Natural killer cell (primary cell): ENCODE measurements around the gene DDX10. TPM values are rescaled to one million over a fixed set of nuclear protein-coding genes. Genes with fewer than 3 reads are reported as not detected.
"Not testable (repeated sequence)": the region's sequence is repeated elsewhere in the genome, so short reads cannot be mapped to it uniquely, and the experiment has no call there.

Experiments
- ATAC-seq, 3 donors: fragments of 150-1000 bp in 2 of 3; fragments of 200-7000 bp in 1 of 3; cut with Tn5 transposase; 1 replicate in 1 of 3; 2 replicates in 2 of 3; pipeline ENCODE4 v1.10.0; 2021; ENCODE audit warnings: mild to moderate bottlenecking in 2 of 3, moderate library complexity in 2 of 3
- DNase-seq, 2 donors: peaks; one replicate each; pipeline versions ENCODE4 v3.0.0 to v3.0.0-alpha.2; 2013 to 2021; ENCODE audit warnings: mixed read lengths in 1 of 2
- H3K27ac ChIP-seq: one replicate; pipeline ENCODE4 v1.5.1; 2013; ENCODE audit warnings: mild to moderate bottlenecking, low read length
- H3K27me3 ChIP-seq: one replicate; pipeline ENCODE4 v1.6.1; 2013; ENCODE audit warnings: low read length; ENCODE audit not compliant: control insufficient read depth, insufficient read depth
- H3K36me3 ChIP-seq: one replicate; pipeline ENCODE4 v1.6.1; 2013; ENCODE audit warnings: low read length; ENCODE audit not compliant: control insufficient read depth, insufficient read depth
- H3K4me1 ChIP-seq: one replicate; pipeline ENCODE4 v1.6.1; 2013; ENCODE audit warnings: low read length; ENCODE audit not compliant: control insufficient read depth, insufficient read depth
- H3K4me3 ChIP-seq: one replicate; pipeline ENCODE4 v1.5.1; 2013; ENCODE audit warnings: low read length
- H3K9me3 ChIP-seq: one replicate; pipeline ENCODE4 v1.6.1; 2013; ENCODE audit warnings: low read length; ENCODE audit not compliant: control insufficient read depth, insufficient read depth
- H3K27ac Mint-ChIP-seq, 2 donors: one replicate each; pipeline ENCODE4 v1.8.0; 2022; ENCODE audit warnings: mild to moderate bottlenecking in 2 of 2, mixed read lengths in 2 of 2, moderate library complexity in 1 of 2
- H3K27me3 Mint-ChIP-seq, 2 donors: one replicate each; pipeline ENCODE4 v1.8.0; 2022; ENCODE audit warnings: low read depth in 2 of 2, mixed read lengths in 2 of 2
- H3K36me3 Mint-ChIP-seq: one replicate; pipeline ENCODE4 v1.8.0; 2022; ENCODE audit warnings: mixed read lengths
- H3K4me1 Mint-ChIP-seq, 2 donors: one replicate each; pipeline ENCODE4 v1.8.0; 2022; ENCODE audit warnings: mixed read lengths in 2 of 2
- H3K4me3 Mint-ChIP-seq: one replicate; pipeline ENCODE4 v1.8.0; 2022; ENCODE audit warnings: mild to moderate bottlenecking, moderate library complexity, mixed read lengths
- H3K9me3 Mint-ChIP-seq, 2 donors: one replicate each; pipeline ENCODE4 v1.8.0; 2022; ENCODE audit warnings: mixed read lengths in 2 of 2
- WGBS: methylation state at CpG from one replicate; pipeline ENCODE4 v1.1.7; 2013; ENCODE audit warnings: missing lambda C conversion rate; ENCODE audit not compliant: insufficient coverage; 5-methylcytosine and 5-hydroxymethylcytosine counted together
- intact Hi-C: fragments of 100-400 bp; cut with micrococcal nuclease; formaldehyde crosslinking; loops from one replicate; pipeline ENCODE4 v1.14.2; 2022
- total RNA-seq, 4 donors: library from RNA; stranded (reverse); fragments of 120-200 nt in 1 of 4; gene quantifications; one replicate each; pipeline versions ENCODE4 v1.2.3 to v1.2.4, GENCODE V29; 2013 to 2022
- TF ChIP-seq, protein P1 (sequence below): fragments of 200-600 bp; IDR thresholded peaks from one replicate; pipeline ENCODE4 v1.8.0; 2022; ENCODE audit warnings: antibody characterized with exemption

The DDX10 gene
- total RNA-seq, 3 donors from 2014 or later (not counting 1 experiment from before 2014, with no cell fraction given): 23.4 to 30.9 (median 24.9) TPM

DNA sequence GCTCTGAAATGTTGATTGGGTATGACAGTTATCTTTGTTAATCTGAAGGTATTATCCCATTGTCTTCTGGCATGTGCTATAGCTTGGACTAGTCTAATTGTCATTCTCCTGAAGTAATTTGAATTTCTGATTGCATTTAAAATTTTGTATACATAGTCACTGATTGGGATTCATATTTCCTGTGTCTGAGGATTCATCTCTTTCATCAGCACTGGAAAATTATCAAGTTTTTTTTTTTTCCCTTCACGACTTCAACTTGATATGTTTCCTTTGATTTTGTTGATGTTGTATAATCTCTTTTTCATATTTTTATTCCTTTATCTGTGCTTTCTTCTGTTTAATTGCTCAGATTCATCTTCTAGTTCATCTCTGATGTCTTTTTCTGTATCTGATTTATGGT is 104.1 kb downstream of the DDX10 start:
- no CpG with 5 or more reads among the region's 1 CpG for WGBS
- H3K9me3 Mint-ChIP-seq: no peaks in the 10 kb centered on the region
- DNase-seq (no peak), ATAC-seq (no peak)
- H3K27ac Mint-ChIP-seq: no peak overlapping the region
- no peaks in the 10 kb centered on the region for H3K27me3 Mint-ChIP-seq
- TF ChIP-seq, protein P1, sequence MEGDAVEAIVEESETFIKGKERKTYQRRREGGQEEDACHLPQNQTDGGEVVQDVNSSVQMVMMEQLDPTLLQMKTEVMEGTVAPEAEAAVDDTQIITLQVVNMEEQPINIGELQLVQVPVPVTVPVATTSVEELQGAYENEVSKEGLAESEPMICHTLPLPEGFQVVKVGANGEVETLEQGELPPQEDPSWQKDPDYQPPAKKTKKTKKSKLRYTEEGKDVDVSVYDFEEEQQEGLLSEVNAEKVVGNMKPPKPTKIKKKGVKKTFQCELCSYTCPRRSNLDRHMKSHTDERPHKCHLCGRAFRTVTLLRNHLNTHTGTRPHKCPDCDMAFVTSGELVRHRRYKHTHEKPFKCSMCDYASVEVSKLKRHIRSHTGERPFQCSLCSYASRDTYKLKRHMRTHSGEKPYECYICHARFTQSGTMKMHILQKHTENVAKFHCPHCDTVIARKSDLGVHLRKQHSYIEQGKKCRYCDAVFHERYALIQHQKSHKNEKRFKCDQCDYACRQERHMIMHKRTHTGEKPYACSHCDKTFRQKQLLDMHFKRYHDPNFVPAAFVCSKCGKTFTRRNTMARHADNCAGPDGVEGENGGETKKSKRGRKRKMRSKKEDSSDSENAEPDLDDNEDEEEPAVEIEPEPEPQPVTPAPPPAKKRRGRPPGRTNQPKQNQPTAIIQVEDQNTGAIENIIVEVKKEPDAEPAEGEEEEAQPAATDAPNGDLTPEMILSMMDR: no peak
- Histone ChIP-seq H3K4me3 (no peak overlapping the region), H3K36me3 (no peaks in the 10 kb centered on the region), H3K9me3 (no peaks in the 10 kb centered on the region), H3K4me1 (no peaks in the 10 kb centered on the region), H3K27ac (no peak overlapping the region), H3K27me3 (no peaks in the 10 kb centered on the region)
- peaks cover 12 to 30% of the 10 kb centered on the region in 2 donors for H3K4me1 Mint-ChIP-seq
- intact Hi-C loops: no loop called here
- no peak overlapping the region for H3K4me3 Mint-ChIP-seq
- no peaks in the 10 kb centered on the region for H3K36me3 Mint-ChIP-seq

GRCh38 chr11:108774037-108774730 is 109.3 kb downstream of the DDX10 start:
- Mint-ChIP-seq H3K36me3 (no peaks in the 10 kb centered on the region), H3K4me1 (peaks cover 16 to 17% of the 10 kb centered on the region in 2 donors), H3K4me3 (no peak overlapping the region), H3K27me3 (no peaks in the 10 kb centered on the region), H3K27ac (no peak overlapping the region), H3K9me3 (peaks cover 0 to 3% of the 10 kb centered on the region in 2 donors)
- TF ChIP-seq, protein P1: no peak
- intact Hi-C loops: no loop called here
- no peak for ATAC-seq
- DNase-seq: no peak
- H3K27ac ChIP-seq: no peak overlapping the region
- no peak overlapping the region for H3K4me3 ChIP-seq
- H3K9me3 ChIP-seq: no peaks in the 10 kb centered on the region
- H3K27me3 ChIP-seq: no peaks in the 10 kb centered on the region
- 92% methylated on average over 3 of the region's 5 CpGs for WGBS
- no peaks in the 10 kb centered on the region for H3K4me1 ChIP-seq
- H3K36me3 ChIP-seq: no peaks in the 10 kb centered on the region

- intact Hi-C loops: no loop called here
- H3K36me3 Mint-ChIP-seq: no peaks in the 10 kb centered on the region
Observed at GRCh38 chr11:108775324-108775723, 110.5 kb downstream of the DDX10 start.

DNA sequence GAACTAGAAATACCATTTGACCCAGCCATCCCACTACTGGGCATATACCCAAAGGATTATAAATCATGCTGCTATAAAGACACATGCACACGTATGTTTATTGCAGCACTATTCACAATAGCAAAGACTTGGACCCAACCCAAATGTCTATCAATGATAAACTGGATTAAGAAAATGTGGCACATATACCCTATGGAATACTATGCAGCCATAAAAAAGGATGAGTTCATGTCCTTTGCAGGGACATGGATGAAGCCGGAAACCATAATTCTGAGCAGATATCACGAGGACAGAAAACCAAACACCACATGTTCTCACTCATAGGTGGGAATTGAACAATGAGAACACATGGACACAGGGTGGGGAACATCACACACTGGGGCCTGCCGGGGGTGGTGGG is 114.3 kb downstream of the DDX10 start:
- H3K4me3 Mint-ChIP-seq, H3K27ac Mint-ChIP-seq, ATAC-seq, H3K9me3 Mint-ChIP-seq, H3K4me1 ChIP-seq, H3K27me3 ChIP-seq, H3K4me3 ChIP-seq, H3K27ac ChIP-seq, H3K27me3 Mint-ChIP-seq, H3K36me3 Mint-ChIP-seq, DNase-seq, H3K36me3 ChIP-seq, intact Hi-C loops, H3K9me3 ChIP-seq: not testable (repeated sequence)
- peaks cover 31 to 36% of the 10 kb centered on the region in 2 donors for H3K4me1 Mint-ChIP-seq
- WGBS: 95% methylated on average over 2 of the region's 4 CpGs

More at GRCh38 chr11:108775324-108775723, 110.5 kb downstream of the DDX10 start:
- H3K36me3 ChIP-seq: no peaks in the 10 kb centered on the region
- Mint-ChIP-seq H3K27ac (no peak overlapping the region), H3K9me3 (peaks cover 0 to 3% of the 10 kb centered on the region in 2 donors), H3K4me3 (no peak overlapping the region), H3K4me1 (peaks cover 15 to 22% of the 10 kb centered on the region in 2 donors), H3K27me3 (no peaks in the 10 kb centered on the region)
- DNase-seq: no peak
- H3K27me3 ChIP-seq: no peaks in the 10 kb centered on the region
- no peaks in the 10 kb centered on the region for H3K9me3 ChIP-seq
- no peaks in the 10 kb centered on the region for H3K4me1 ChIP-seq
- H3K27ac ChIP-seq: no peak overlapping the region
- TF ChIP-seq, protein P1: no peak
- 100% methylated on average over 1 of the region's 1 CpG for WGBS
- H3K4me3 ChIP-seq: no peak overlapping the region
- no peak for ATAC-seq
